Upper lobe of right lung (tissue), 1 donor: ENCODE results near the gene PLBD1. TPM values are rescaled to one million over a fixed set of nuclear protein-coding genes. Genes with fewer than 3 reads are reported as not detected.
A peak's percentile ranks its signal among the peaks of the same experiment; 100 is the strongest.

Experiments
- ATAC-seq: fragments of 200-7000 bp; cut with Tn5 transposase; one replicate; pipeline ENCODE4 v1.9.1; 2020; ENCODE audit warnings: mild to moderate bottlenecking, moderate library complexity
- DNase-seq: peaks from one replicate; pipeline ENCODE4 v3.0.0-alpha.2; 2020
- H3K27ac ChIP-seq: fragments of 200-600 bp; one replicate; pipeline ENCODE4 v1.8.0; 2022
- H3K27me3 ChIP-seq: fragments of 200-600 bp; one replicate; pipeline ENCODE4 v1.8.0; 2022; ENCODE audit warnings: mild to moderate bottlenecking
- H3K36me3 ChIP-seq: fragments of 200-600 bp; one replicate; pipeline ENCODE4 v1.8.0; 2022
- H3K4me1 ChIP-seq: fragments of 200-600 bp; one replicate; pipeline ENCODE4 v1.8.0; 2022
- H3K4me3 ChIP-seq: fragments of 200-600 bp; one replicate; pipeline ENCODE4 v1.8.0; 2022; ENCODE audit warnings: mild to moderate bottlenecking
- H3K9me3 ChIP-seq: fragments of 200-600 bp; one replicate; pipeline ENCODE4 v1.8.0; 2022
- CTCF ChIP-seq: fragments of 200-600 bp; IDR thresholded peaks from one replicate; pipeline ENCODE4 v1.8.0; 2022; ENCODE audit warnings: antibody characterized with exemption
- intact Hi-C: fragments of 100-400 bp; cut with DNase I; formaldehyde crosslinking; loops from one replicate; pipeline ENCODE4 v1.11.0; 2022
- total RNA-seq: library from RNA; stranded (reverse); fragmentation: NEBNext Ultra II Directional; extraction: Animal tissue kit (Norgen Biotek cat#: 25700); gene quantifications from one replicate; pipeline ENCODE4 v1.2.1, GENCODE V29; 2021
- donor health status: DM: no; HTN: yes; CAD: no; lungs with severe emphysema.

Gene PLBD1
- total RNA-seq, 1 donor from 2014 or later = 49.3 TPM

- H3K36me3 ChIP-seq = no peaks in the 10 kb centered on the region
- H3K4me3 ChIP-seq = no peak overlapping the region
- intact Hi-C loops = no loop called here
- no peaks in the 10 kb centered on the region for H3K4me1 ChIP-seq
- peaks cover 6% of the 10 kb centered on the region for H3K9me3 ChIP-seq
- DNase-seq = no peak
- no peak for TF ChIP-seq CTCF
- ATAC-seq = no peak
- no peak overlapping the region for H3K27ac ChIP-seq
- H3K27me3 ChIP-seq = no peaks in the 10 kb centered on the region
These were observed 45.9 kb downstream of the PLBD1 start for GRCh38 chr12:14521822-14522221.

- Histone ChIP-seq H3K27ac (no peak overlapping the region), H3K4me1 (no peaks in the 10 kb centered on the region), H3K36me3 (no peaks in the 10 kb centered on the region), H3K4me3 (no peak overlapping the region), H3K27me3 (no peaks in the 10 kb centered on the region), H3K9me3 (no peaks in the 10 kb centered on the region)
- DNase-seq (no peak), ATAC-seq (no peak)
- intact Hi-C loops = no loop called here
- no peak for TF ChIP-seq CTCF
These were observed 52.7 kb downstream of the PLBD1 start for GRCh38 chr12:14514946-14515345.

DNA sequence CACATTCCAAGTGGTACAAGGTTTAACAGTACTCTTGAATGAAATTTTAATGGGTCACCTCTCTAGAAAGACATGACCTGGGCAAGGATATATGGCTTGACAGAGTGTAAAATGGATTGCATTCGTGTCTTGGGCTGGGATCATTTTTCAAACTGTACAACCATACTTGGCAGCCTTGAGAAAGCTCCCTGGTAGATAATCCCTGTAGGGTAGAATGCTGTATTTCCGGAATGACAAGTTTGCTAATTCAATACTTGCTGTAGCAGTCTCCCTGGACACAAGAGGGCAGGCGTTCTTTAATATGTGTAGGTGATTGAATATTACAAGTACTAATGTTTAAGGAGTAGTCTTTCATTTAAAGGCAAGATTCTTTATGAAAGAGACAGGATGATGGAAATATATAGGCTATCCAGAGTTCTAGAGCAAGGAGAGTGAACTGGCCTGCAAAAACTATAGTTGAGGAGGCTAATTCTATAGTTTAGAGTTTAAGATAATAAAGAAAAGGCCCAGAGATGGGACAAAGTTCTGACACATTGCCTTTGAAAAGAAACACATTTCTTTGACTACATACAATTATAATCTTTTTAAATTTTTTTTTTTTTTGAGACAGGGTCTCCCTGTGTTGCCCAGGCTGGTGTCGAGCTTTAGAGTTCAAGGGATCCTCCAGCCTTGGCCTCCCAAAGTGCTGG, 53.4 kb downstream of the PLBD1 start:
- no peak for DNase-seq
- Histone ChIP-seq H3K27ac (no peak overlapping the region), H3K36me3 (no peaks in the 10 kb centered on the region), H3K4me1 (no peaks in the 10 kb centered on the region), H3K27me3 (no peaks in the 10 kb centered on the region), H3K4me3 (no peak overlapping the region), H3K9me3 (no peaks in the 10 kb centered on the region)
- intact Hi-C loops = no loop called here
- peak; percentile 45 for TF ChIP-seq CTCF
- ATAC-seq = peak; percentile 97

DNA sequence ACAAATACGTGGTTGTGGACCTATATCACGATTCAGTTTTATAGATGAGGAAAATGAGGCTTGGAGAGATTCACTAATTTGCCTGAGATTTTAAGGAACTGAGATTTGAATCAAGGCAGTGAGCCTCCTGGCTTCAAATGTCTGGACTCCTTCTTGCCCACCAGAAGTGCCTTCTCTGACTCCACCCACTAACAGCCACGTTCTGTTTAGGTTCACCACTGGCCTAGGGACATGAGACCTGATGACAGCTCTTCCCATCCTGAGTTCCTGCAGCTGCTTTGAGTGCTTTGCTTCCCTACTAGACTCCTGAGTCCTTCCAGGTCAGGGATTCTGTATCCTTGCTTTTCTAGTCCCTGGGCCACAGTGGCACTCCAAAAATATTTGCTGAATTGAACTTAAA, 57.1 kb downstream of the PLBD1 start:
- peaks cover 5% of the 10 kb centered on the region for H3K36me3 ChIP-seq
- H3K27ac ChIP-seq = no peak overlapping the region
- TF ChIP-seq CTCF = no peak
- no peak for ATAC-seq
- DNase-seq = no peak
- no peaks in the 10 kb centered on the region for H3K27me3 ChIP-seq
- no peaks in the 10 kb centered on the region for H3K4me1 ChIP-seq
- intact Hi-C loops = no loop called here
- no peak overlapping the region for H3K4me3 ChIP-seq
- H3K9me3 ChIP-seq = no peaks in the 10 kb centered on the region

DNA sequence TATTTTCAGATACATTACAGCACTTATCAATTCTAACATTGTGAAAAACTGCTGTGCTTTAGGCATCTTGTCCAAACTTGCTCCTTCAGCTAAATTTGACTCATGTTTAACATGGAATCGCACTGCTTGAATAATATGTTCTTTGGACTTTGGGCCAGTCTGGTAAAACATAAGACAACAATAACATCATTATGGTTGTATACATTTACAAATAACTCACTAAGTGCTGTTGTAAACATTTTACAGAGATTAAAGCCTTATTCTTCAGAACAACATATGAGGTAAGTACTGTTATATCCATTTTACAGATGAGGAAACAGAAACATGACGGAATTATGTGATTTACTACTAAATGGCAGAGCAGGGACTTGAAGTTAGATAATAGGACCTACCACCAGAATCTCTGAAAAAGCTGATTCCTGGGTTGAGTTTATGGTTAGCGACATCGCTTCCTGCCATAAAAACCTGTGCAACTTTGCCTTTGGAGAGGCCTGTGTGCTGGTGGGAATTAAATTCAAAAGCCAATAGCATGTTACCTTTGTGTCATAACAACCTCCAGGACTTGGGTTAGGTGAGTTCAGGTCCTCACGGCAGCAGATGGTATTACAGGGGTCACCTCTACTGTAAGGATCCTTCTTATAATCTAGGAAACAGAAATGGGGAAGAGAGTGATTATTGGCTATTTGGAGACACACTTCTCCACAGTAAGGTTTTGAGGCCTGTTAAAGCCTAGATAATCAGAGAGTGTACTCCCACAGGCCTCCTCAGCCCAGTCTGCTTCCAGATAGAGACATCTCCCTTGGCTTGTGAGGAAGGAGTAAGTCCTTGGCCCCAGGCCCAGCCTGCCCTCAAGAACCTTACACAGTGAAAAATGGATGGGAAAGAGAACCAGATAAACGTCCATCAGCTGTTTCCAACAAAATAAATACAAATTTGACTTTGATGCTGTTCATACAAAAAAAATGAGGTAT, 61.8 kb downstream of the PLBD1 start:
- ATAC-seq = no peak
- no peak for TF ChIP-seq CTCF

More for the DNA sequence above, 61.8 kb downstream of the PLBD1 start:
- Histone ChIP-seq H3K4me3 (no peak overlapping the region), H3K9me3 (no peaks in the 10 kb centered on the region), H3K4me1 (no peaks in the 10 kb centered on the region), H3K27me3 (no peaks in the 10 kb centered on the region), H3K36me3 (peaks cover 37% of the 10 kb centered on the region), H3K27ac (no peak overlapping the region)
- DNase-seq = no peak
- intact Hi-C loops = no loop called here
